GM19238 (cell line): ENCODE measurements around the gene SCYL1.

Experiments
- DNase-seq: peaks from one replicate; pipeline ENCODE4 v3.0.0; 2011; ENCODE audit warnings: low spot score; ENCODE audit not compliant: insufficient read length

SCYL1 gene

DNA sequence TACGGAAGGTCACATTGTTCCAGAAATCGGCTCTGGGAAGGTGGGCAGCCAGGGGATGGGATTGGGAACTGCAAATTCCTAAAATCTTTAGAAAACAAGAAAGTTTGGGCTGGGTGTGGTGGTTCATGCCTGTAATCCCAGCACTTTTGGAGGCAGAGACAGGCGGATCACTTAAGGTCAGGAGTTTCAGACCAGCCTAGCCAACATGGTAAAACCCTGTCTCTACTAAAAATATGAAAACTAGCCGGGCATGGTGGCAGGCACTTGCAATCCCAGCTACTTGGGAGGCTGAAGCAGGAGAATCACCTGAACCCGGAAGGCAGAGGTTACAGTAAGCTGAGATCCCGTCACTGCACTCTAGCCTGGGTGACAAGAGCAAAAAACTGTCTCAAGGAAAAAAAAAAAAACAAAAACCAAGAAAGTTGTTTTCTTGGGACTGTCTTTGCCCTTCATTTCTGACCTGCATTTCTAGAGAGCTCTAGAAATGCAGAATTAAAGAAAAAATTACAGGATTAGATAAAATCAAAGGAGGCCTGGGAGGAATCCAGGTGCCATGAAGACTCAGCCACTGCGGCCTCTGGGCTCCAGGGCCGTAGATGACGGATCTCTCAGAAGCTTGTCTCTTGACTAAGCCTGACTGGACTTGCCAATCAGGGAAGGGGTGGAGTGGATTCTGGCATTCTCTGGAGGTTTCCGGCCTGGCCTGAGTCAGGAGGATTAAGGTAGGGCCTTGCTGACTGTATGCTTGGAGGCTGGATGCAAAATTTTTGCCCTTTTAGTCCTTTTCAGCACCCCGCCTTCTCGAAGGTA lies 31.3 kb upstream of the SCYL1 start:
- DNase-seq: no peak

DNA sequence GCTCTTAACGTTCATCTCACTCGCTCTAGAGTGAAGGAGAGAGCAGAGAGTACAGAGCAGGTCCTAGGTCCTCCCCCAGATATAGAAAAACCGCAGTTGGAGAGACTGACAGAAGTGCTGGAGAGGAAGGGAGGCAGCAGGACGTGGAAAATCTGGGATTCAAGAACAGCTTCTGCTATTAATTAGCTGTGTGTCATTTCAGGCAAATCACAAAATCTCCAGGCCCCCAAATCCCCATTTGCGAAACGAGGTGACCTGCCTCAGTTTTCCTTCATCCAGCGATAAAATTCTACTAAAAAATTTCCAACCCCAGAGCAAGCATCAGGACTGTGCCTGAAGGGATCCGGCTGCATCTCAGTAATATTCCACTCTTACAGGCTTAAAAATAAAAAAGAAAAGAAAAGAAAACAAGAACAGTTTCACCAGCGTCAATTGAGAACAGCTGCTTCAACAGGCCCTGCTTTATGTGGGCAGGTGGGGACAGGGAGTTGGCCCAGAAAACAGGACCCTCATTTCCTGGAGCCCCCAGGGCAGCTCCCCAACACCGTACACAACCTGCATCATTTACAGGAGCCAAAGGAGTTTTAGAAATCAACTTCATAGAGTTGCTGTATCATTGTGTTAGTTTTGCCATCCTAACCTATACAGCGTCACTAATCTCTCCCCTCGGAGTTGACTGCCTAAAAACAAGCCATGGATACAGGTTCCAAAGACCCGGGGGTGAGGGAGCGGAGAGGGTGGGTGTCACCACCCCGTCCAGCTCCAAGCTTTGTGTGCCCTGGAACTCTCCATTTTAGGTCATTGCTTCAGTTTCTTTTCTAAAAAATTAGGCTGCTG lies 28.4 kb upstream of the SCYL1 start:
- DNase-seq: no peak

GRCh38 chr11:65497141-65498041 lies 27.5 kb upstream of the SCYL1 start:
- DNase-seq: peak; percentile 58

GRCh38 chr11:65498042-65498726 lies 26.7 kb upstream of the SCYL1 start:
- DNase-seq: no peak

DNA sequence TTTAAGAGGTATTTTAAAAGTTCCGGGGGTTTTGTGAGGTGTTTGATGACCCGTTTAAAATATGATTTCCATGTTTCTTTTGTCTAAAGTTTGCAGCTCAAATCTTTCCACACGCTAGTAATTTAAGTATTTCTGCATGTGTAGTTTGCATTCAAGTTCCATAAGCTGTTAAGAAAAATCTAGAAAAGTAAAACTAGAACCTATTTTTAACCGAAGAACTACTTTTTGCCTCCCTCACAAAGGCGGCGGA lies 26.2 kb upstream of the SCYL1 start:
- no peak for DNase-seq

- DNase-seq: no peak
These were observed 25.7 kb upstream of the SCYL1 start, which contains the start of gene MALAT1 for GRCh38 chr11:65498977-65499712. TSS of gene MALAT1 (plus strand) at chr11:65499045.

DNA sequence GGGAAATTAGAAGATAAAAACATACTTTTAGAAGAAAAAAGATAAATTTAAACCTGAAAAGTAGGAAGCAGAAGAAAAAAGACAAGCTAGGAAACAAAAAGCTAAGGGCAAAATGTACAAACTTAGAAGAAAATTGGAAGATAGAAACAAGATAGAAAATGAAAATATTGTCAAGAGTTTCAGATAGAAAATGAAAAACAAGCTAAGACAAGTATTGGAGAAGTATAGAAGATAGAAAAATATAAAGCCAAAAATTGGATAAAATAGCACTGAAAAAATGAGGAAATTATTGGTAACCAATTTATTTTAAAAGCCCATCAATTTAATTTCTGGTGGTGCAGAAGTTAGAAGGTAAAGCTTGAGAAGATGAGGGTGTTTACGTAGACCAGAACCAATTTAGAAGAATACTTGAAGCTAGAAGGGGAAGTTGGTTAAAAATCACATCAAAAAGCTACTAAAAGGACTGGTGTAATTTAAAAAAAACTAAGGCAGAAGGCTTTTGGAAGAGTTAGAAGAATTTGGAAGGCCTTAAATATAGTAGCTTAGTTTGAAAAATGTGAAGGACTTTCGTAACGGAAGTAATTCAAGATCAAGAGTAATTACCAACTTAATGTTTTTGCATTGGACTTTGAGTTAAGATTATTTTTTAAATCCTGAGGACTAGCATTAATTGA lies 25.0 kb upstream of the SCYL1 start:
- DNase-seq: no peak

- no peak for DNase-seq
These were observed 24.3 kb upstream of the SCYL1 start for GRCh38 chr11:65500387-65501185.

- DNase-seq: no peak
These were observed 23.8 kb upstream of the SCYL1 start for GRCh38 chr11:65501186-65501471.

- no peak for DNase-seq
These were observed 23.2 kb upstream of the SCYL1 start for GRCh38 chr11:65501472-65502273.

DNA sequence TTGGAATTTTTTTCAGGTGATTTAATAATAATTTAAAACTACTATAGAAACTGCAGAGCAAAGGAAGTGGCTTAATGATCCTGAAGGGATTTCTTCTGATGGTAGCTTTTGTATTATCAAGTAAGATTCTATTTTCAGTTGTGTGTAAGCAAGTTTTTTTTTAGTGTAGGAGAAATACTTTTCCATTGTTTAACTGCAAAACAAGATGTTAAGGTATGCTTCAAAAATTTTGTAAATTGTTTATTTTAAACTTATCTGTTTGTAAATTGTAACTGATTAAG lies 22.7 kb upstream of the SCYL1 start:
- no peak for DNase-seq

DNA sequence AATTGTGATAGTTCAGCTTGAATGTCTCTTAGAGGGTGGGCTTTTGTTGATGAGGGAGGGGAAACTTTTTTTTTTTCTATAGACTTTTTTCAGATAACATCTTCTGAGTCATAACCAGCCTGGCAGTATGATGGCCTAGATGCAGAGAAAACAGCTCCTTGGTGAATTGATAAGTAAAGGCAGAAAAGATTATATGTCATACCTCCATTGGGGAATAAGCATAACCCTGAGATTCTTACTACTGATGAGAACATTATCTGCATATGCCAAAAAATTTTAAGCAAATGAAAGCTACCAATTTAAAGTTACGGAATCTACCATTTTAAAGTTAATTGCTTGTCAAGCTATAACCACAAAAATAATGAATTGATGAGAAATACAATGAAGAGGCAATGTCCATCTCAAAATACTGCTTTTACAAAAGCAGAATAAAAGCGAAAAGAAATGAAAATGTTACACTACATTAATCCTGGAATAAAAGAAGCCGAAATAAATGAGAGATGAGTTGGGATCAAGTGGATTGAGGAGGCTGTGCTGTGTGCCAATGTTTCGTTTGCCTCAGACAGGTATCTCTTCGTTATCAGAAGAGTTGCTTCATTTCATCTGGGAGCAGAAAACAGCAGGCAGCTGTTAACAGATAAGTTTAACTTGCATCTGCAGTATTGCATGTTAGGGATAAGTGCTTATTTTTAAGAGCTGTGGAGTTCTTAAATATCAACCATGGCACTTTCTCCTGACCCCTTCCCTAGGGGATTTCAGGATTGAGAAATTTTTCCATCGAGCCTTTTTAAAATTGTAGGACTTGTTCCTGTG lies 22.1 kb upstream of the SCYL1 start:
- DNase-seq: no peak

GRCh38 chr11:65503368-65503948 lies 21.4 kb upstream of the SCYL1 start:
- no peak for DNase-seq

DNA sequence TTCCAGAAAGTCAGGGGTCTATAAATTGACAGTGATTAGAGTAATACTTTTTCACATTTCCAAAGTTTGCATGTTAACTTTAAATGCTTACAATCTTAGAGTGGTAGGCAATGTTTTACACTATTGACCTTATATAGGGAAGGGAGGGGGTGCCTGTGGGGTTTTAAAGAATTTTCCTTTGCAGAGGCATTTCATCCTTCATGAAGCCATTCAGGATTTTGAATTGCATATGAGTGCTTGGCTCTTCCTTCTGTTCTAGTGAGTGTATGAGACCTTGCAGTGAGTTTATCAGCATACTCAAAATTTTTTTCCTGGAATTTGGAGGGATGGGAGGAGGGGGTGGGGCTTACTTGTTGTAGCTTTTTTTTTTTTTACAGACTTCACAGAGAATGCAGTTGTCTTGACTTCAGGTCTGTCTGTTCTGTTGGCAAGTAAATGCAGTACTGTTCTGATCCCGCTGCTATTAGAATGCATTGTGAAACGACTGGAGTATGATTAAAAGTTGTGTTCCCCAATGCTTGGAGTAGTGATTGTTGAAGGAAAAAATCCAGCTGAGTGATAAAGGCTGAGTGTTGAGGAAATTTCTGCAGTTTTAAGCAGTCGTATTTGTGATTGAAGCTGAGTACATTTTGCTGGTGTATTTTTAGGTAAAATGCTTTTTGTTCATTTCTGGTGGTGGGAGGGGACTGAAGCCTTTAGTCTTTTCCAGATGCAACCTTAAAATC lies 20.8 kb upstream of the SCYL1 start:
- DNase-seq: no peak

DNA sequence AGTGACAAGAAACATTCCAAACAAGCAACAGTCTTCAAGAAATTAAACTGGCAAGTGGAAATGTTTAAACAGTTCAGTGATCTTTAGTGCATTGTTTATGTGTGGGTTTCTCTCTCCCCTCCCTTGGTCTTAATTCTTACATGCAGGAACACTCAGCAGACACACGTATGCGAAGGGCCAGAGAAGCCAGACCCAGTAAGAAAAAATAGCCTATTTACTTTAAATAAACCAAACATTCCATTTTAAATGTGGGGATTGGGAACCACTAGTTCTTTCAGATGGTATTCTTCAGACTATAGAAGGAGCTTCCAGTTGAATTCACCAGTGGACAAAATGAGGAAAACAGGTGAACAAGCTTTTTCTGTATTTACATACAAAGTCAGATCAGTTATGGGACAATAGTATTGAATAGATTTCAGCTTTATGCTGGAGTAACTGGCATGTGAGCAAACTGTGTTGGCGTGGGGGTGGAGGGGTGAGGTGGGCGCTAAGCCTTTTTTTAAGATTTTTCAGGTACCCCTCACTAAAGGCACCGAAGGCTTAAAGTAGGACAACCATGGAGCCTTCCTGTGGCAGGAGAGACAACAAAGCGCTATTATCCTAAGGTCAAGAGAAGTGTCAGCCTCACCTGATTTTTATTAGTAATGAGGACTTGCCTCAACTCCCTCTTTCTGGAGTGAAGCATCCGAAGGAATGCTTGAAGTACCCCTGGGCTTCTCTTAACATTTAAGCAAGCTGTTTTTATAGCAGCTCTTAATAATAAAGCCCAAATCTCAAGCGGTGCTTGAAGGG lies 20.0 kb upstream of the SCYL1 start:
- DNase-seq: no peak
